GM18505 (cell line): ENCODE measurements around the gene CLDN1.

Experiments
- ATAC-seq: cut with Tn5 transposase; IDR thresholded peaks from one replicate; pipeline ENCODE4 v1.9.1; 2021; ENCODE audit not compliant: unreplicated experiment
- POLR2A ChIP-seq: IDR thresholded peaks from 4 replicates; pipeline ENCODE4 v1.6.1; 2011; ENCODE audit warnings: borderline replicate concordance; ENCODE audit not compliant: insufficient read depth, insufficient read length; ENCODE audit errors: extremely low read depth

Gene CLDN1

DNA sequence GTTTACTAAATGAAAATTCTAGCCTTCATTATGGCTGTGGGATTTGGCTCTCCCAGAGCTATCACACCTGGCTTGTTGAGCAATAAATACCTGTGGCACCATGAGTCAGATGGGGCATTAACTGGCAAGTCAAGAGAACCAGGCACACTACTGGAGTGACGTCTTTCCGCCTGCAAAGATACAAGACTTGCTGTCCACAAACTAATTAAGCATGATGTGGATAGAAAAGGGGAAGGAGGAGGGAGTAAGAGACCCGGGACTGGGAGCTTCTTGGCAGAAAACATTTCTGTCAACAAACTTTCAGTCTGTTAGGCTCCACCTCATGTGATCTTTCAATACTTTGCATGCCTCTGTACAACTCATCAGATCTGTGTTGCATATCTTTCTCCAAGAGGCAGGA is 56.5 kb downstream of the CLDN1 start:
- no peak for TF ChIP-seq POLR2A
- no peak for ATAC-seq

DNA sequence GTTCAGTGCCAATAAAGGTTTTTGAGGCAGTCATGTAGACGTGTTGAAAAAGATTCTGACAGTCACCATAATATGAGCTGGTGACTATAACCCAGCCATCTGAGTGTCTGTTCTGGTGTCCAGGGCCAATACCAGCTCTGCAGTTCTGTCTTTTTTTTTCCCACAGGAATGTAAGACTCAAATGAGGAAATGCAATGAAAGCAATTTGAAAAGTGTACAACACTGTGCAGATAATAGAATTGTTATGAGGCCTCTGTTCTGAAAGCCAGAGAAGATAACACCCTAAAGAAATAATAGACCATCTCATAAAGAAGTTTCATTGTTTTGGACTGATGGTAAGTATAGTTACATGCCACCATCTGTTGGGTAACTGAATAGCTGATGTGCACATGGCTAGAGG is 57.1 kb downstream of the CLDN1 start:
- TF ChIP-seq POLR2A, result no peak
- no peak for ATAC-seq

DNA sequence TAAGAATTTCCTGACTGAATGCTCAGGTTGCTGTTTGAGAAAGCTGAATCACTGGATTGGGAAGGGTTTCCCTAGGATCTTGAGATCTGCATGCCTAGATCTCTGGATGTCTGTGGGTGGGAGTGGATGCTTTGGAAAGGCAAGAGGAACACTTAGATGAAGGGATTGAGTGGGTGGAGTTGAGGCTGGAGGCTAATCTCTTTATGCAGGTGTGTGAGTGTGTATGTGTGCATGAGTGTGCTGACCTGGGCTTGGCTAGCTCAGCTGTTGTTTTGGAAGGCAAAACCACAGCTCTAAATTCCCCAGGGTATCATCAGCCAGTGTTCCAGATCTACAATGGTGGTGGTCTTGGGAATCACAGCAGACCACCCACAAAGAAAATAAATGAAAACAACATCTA is 60.5 kb downstream of the CLDN1 start:
- ATAC-seq, result no peak
- TF ChIP-seq POLR2A, result no peak

DNA sequence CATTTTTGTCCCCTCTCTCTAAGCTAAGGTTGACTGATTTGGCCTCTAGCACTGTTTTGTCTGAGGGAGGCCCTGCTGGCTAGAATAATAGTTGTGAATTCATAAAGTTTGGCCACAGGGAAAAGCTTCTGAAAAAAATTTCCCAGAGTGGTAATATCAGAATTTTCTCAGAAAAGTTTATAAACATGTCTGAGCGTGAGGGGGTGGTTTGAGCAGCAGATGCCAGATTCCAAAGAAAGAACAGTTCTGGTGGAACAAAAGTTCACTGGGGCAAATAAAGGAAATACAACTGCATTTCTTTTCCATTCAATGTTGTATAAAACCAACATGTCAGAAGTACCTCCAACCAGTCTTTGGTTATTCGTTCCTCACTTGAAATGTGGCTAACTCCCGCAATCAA is 61.2 kb downstream of the CLDN1 start:
- TF ChIP-seq POLR2A, result no peak
- ATAC-seq, result no peak

DNA sequence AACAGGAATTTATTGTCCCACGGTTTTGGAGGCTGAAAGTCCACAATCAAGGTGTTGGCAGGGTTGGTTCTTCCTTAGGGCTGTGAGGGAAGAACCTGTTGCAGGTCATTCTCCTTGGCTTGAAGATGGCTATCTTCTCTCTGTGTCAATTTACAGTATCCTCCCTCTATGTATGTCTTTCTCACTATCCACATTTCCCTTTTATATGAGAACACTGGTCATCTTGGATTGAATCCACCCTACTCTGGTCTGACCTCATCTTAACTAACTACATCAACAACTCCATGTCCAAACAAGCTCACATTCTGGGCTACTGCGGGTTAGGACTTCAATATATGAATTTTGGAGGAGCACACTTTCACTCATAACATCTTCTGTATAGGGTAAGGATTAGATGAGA is 61.9 kb downstream of the CLDN1 start:
- ATAC-seq, result no peak

DNA sequence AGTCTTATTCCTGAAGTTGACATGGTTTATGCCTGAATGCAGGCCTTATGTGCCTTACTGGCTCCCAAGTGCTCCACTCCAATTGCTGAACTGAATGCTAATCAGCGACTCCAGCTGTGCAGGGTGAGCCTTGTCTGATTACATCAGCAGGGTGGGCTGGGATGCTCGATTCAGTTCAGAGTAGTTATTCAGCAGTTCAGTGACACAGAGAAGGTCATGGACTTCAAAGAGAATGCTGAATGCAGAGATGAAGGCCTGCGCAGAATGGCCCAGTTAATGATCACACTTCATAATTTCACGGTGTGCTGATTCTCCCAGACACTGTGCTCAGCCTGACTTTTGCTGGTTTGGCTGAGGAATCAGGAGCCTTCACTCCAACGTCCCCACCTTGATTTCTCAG is 63.6 kb downstream of the CLDN1 start:
- ATAC-seq, result no peak
- TF ChIP-seq POLR2A, result no peak

More for the DNA sequence above, 61.9 kb downstream of the CLDN1 start:
- no peak for TF ChIP-seq POLR2A
